NCI-H187 (cell line): ENCODE results near the gene ADGRF3.
"Not testable (repeated sequence)": the region's sequence is repeated elsewhere in the genome, so short reads cannot be mapped to it uniquely, and the experiment has no call there.

Experiments used
- DNase-seq, 2 experiments: peaks; one replicate each; lab custom pipeline; 2025; lab: John Stamatoyannopoulos, UW

Gene ADGRF3, protein sequence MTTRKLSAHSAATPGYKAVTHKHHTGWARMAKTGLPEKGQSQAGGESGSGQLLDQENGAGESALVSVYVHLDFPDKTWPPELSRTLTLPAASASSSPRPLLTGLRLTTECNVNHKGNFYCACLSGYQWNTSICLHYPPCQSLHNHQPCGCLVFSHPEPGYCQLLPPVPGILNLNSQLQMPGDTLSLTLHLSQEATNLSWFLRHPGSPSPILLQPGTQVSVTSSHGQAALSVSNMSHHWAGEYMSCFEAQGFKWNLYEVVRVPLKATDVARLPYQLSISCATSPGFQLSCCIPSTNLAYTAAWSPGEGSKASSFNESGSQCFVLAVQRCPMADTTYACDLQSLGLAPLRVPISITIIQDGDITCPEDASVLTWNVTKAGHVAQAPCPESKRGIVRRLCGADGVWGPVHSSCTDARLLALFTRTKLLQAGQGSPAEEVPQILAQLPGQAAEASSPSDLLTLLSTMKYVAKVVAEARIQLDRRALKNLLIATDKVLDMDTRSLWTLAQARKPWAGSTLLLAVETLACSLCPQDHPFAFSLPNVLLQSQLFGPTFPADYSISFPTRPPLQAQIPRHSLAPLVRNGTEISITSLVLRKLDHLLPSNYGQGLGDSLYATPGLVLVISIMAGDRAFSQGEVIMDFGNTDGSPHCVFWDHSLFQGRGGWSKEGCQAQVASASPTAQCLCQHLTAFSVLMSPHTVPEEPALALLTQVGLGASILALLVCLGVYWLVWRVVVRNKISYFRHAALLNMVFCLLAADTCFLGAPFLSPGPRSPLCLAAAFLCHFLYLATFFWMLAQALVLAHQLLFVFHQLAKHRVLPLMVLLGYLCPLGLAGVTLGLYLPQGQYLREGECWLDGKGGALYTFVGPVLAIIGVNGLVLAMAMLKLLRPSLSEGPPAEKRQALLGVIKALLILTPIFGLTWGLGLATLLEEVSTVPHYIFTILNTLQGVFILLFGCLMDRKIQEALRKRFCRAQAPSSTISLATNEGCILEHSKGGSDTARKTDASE

DNA sequence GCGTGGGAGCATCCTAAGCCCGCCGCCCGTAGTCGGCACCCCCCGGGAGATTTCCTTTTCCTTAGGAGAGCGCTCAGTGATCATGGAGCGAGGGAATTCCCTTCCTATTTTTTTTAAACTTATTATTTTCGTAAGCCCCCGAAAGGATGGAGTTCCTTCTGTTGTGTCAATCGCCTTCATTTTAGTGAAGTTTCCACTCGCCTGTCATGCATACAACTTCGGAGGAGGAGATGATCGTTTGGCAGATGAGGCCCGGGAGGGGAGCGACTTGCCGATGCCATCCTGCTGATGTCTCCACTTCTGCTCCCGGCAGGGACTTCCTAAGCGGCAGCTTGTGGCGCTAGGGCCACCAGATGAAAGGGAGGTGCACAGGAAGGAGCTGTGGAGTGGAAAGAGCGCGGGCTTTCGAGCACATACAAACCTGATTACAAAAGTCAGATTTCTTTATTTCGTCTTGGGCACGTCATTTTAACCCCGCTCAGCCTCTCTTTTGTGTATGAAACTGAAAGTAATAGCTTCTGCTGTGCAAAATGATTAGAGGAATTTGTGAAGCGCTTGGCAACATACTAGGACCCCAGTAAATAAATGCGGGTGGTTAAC, at the start of gene ADGRF3:
TSS of gene ADGRF3 (minus strand) at position 336 of the 600 bp plus-strand sequence. CDS start 555 bp downstream, outside the sequence.
- peak; percentile 51 to 63 for DNase-seq

DNA sequence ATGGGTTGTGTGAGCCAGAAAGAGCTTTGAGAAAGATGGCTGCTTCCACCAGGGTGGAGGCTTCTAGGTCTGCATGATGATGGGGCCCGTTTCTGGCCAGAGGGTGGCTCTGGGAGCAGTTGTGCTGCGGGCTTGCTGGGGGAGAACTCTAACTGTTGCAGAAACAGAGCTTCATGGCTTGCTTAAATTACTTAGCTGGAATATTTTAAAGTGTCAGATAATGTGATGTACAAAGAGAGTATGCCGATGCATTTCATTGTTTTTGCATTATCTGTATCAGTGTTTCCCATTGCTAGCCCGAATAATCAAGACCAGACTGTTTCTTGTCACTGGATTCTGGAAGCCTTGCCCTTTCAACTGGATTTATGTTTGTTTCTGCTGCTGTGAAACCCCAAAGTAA, 48.8 kb upstream of the ADGRF3 start:
- DNase-seq: no peak

DNA sequence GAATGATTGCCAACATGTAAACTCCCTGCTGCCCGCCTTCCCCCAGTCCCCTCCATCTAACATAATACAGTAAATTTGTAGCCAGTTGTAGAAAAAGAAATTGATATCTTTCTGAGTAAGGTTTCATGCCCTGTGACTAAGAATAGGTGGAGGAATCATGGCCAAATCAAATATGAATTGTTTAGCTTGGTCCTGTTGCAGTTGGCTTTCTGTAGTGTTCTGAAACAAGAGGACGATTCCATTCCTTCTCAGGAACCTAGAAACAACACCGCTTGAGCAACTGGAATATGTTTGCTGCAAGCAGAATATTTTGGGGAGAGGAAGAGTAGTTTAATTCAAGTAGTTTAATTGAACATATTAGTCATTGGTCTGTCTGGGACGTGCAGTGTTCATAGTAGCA, 48.1 kb upstream of the ADGRF3 start:
- DNase-seq: no peak

DNA sequence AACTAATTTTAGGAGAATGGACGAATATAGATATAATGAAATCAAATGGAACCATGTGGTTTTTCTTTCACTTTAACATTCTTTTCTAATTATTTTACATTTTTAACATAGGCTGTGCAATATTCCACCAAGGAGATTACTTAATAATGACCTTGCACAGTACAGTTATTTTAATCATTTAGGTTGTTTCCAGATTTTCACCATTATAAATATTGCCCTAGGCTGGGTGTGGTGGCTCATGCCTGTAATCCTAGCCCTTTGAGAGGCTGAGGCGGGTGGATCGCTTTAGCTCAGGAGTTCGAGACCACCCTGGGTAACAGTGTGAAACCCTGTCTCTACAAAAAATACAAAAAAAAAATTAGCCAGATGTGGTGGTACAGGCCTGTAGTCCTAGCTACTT, 40.6 kb upstream of the ADGRF3 start:
- DNase-seq: no peak

DNA sequence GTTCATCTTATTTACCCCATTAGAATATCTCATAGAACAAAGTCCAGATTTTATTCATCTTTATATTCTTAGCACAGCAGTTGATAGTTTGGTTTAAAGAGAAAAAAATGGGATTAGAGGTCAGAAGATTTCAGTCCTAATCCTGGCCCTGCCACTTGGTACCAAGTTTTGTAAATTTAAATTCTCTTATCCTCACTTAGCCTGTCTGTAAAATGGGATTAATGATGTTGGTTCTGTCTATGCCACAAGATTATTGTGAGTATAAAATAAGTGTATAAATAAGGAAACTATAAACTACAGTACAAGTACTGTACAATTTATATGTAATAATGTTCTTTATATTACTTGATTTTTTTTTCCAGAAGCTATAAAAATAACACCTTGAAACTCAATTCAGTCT, 38.0 kb upstream of the ADGRF3 start:
- no peak for DNase-seq

DNA sequence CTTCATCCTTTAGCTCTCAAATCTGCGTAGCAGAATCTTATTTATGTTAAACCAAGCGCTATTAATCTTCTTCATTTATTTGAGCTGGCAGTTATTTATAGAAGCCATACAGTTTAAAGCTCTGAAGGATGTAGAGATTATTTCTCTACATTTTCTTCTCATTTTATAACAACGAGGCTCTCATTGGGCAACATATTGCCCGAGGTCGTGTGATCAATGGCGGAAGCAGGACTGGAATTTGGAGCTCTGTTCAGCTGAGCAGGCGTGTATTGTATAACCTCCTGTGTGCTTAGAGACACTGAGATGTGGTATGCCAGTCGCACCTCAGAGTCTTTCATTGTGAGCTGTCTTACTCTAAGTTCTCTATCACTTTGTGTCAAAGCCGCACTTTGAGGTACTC, 37.6 kb upstream of the ADGRF3 start:
- no peak for DNase-seq

DNA sequence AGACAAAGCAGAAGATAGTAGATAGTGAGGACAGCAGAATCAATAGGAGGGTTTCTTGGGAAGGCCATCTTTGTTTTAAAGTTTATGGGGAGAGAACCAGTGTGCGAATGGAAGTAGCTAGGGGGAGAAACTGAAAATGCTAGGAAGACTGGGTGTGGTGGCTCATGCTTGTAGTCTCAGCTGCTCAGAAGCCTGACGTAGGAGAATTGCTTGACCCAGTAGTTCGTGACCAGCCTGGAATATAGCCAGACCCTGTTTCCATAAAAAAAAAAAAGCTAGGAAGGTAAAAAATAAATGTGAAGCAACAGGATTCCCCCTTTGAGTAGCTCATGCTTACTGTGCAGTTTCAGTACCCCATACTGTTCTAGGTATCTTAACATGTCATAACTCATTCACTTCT, 36.0 kb upstream of the ADGRF3 start:
- DNase-seq: no peak

DNA sequence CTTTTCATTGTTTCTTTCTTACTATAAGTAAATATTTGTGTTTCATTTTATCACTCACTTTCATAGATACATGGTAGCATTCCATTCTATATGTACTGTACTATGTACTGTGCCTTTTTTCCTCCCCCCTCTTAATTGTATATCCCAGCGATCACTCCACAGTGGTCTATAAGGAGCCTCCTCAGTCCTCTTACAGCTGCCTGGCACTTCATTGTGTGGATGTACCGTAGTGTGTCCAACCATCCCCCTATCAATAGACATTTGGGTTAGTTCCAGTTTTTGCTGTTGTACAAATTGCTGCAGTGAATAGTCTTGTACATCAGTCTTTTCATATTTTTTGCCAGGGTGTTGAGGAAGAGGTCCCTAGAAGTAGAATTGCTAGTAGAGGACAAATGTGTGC, 33.7 kb upstream of the ADGRF3 start:
- no peak for DNase-seq

DNA sequence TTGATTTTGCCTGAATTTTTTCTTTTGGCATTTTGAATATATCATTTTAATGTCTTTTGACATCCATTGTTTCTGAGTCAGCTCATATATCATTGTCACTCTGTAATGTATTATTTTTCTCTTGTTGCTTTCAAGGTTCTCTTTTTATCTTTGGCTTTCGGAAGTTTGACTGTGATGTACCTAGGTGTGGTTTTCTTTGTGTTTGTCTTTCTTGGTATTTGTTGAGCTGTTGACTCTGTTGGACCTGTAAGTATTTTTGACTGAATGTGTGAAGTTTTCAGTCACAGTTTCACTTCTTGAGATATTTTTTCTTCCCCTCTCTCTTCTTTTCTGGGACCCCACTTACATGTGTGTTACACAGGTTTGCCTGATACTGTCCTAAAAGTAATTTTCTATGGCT, 30.2 kb upstream of the ADGRF3 start:
- no peak for DNase-seq

DNA sequence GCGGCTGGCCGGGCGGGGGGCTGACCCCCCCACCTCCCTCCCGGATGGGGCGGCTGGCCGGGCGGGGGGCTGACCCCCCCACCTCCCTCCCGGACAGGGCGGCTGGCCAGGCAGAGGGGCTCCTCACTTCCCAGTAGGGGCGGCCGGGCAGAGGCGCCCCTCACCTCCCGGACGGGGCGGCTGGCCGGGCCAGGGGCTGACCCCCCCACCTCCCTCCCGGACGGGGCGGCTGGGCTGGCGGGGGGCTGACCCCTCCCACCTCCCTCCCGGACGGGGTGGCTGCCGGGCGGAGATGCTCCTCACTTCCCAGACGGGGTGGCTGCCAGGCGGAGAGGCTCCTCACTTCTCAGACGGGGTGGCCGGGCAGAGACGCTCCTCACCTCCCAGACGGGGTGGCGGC, 24.3 kb upstream of the ADGRF3 start:
- DNase-seq: not testable (repeated sequence)

DNA sequence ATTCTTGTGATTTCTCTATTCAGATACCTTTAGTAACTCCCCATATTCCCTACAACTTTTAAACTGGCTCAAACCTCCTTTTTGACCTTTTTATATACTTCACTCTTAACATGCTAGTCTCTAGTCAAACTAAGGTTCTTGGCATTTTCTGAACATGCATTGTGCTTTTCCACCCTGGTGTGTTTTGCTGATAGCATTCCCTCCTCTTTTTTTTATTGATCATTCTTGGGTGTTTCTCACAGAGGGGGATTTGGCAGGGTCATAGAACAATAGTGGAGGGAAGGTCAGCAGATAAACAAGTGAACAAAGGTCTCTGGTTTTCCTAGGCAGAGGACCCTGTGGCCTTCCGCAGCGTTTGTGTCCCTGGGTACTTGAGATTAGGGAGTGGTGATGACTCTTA, 23.1 kb upstream of the ADGRF3 start:
- DNase-seq: not testable (repeated sequence)

DNA sequence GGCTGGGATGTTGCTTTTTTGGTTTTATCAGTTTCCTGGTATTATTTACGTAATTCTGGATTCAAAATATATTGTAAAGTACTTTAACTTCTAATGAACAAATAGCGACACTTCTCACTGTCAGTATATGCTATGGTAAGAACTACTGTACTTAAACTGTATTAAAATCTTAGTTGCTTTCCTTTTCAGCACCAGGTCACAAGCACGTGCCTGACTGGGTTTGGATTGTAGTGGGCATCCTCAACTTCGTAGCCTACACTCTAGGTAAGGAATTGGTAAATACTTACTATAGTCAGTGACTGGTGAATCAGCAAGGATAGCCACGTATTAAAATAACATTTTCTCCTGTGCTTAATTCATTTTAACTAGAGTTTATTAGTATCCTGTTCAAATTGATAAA, 20.4 kb upstream of the ADGRF3 start:
- DNase-seq: no peak

DNA sequence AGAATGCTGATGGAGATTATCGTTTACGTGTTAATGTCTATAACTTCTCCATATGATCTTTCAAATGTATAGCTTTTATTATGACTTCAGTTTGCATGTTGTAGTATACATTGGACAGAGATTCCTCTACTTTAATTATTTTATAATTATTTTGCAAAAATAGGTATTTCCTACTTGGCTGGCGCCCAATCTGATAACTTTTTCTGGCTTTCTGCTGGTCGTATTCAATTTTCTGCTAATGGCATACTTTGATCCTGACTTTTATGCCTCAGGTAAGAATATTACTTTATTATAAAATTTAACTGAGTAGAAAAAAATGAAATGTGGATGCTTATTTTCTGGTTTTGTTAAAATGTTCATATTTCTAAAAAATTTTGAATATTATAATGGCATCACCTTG, 18.1 kb upstream of the ADGRF3 start:
- no peak for DNase-seq

DNA sequence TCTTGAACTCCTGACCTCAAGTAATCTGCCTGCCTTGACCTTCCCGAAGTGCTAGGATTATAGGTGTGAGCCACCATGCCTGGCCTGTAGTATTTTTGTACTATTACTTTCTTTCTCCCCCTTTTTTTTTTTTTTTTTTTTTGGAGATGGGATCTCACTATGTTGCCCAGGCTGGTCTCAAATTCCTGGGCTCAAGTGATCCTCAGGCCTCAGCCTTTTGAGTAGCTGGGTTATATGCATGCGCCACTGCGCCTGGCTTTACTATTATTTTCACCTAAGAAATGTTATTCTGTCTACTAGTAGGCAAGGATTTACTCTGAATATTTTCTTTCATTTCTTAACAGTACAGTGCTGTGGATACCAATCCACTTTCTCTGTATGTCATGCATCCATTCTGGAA, 17.4 kb upstream of the ADGRF3 start:
- DNase-seq: no peak

DNA sequence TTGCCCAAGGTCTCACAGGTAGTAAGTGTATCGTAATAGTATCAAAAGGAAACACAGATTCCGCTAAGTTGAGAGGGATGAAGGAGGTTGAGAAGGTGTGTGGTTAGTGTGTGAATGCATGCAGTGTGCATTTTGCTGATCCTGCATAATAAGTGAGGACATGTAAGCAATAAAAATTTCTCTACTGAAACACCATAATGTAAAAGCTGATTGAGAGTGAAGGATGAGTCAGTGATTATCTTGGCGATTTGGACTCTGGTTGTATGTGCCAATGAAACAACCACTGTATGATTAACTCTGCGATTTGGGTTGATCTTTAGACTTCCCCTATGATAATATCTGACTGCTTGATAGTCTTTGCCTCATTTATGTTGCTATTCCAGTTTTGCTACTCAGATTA, 16.7 kb upstream of the ADGRF3 start:
- DNase-seq: no peak

DNA sequence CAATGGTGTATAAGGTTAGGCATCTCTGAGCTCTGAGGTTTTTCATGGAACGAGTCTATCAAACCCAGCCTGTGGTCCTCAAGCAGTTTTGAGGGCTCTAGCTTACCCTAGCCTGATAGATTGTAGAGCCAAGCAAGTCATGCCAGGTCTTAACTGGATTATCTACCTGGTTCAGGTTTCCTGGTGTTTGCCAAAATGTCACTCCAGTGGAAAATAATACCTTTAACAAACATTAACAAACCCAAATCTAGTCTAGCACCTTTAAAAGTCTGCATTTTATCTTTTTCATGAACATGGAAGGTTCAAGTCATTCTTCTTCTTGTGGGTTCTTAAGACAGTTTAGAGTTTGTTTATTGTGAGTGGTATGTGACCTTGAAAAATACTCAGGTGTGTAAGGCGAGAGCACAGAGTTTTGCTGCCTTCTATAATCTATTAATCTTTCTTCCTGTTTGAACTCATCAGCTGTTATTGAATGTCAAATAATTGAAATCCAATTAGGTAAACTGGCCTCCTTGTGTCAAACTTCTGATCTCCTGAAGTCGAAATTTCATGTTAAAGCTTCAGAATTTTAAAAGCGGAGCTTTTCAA, 13.4 kb upstream of the ADGRF3 start:
- DNase-seq: no peak

DNA sequence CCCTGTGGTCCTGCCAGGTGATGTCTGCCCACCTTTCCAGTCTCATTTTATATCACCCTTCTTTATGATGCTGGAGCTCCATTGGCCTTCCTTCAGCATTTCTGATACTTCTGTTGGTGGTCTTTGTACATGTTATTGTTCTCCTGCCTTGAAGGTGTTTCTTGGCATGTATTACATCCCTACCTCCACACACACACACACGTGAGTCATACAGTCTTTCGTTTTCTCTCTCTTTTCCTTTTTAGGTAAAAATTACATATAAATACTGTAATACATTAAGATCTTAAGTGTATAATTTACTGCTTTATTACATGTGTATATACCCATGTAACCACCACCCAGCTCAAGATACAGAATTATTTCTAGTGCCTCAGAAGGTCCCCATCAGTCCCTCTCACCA, 10.2 kb upstream of the ADGRF3 start:
- DNase-seq: no peak

DNA sequence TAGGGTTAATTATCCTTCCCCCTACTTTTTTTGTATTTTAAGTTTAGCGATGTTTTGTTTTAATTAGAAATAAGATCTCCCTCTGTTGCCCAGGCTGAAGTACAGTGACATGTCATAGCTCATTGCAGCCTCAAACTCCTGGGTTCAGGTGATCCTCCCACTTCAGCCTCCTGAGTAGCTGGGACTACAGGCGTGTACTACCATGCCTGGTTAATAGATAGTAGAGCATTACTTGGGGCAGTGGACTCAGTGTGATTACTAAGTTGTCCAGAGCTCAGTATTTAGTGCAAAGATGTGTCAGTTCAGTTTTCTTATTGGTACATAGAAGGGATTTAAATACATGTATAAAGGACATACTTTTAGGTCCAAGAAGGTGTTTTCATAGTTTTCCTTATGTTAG, 9.5 kb upstream of the ADGRF3 start:
- DNase-seq: no peak

DNA sequence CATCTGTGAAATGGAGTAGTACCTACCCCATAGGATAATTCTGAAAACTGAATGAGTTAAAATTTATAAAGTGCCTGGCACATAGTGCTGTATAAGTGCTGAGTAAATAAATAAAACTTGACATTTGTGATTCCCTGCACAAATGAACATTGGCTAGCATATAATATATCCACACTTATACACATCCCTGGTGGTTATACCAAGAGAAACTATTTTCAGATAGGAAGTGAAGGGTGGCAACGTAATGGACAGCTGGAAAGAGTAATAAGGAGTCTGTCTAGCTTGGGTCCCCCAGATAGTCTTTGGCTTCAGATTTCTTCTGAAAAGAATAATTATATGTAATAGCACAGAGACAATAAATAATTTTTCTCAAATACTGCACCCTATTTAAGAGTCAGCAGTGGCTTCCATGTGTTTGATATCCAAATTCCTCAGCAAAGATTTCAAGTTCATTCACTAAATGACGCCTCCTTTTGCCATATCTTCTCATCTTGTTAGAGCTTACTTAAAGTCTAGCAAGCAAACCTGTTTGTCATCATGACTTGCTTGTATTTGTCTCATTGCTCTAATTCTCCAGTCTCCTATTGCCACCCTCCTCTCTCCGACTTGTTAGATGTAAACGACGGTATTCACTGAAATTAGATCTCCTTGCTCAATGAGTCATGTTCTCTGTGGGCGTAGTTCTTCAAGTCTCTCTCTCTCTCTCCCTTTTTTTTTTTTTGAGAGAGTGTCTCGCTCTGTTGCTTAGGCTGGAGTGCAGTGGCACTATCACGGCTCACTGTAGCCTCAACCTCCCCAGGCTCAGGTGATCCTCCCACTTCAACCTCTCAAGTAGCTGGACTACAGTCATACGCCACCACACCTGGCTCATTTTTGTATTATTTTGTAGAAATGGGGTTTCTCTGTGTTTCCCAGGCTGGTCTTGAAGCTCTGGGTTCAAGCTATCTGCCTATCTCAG, 8.7 kb upstream of the ADGRF3 start:
- peak in 1 of 2 experiments; percentile 11 for DNase-seq

DNA sequence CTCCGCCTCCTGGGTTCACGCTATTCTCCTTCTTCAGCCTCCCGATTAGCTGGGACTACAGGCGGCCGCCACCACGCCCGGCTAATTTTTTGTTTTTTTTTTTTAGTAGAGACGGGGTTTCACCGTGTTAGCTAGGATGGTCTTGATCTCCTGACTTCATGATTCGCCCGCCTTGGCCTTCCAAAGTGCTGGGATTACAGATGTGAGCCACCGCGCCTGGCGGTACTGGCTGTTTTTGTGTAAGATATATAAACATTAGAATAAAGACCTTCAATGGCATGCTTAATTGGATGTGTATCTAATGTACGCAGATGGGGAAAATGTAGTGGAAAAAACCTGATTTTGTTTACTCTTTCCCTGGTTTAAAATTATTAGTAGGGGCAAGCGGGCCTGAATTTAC, 7.9 kb upstream of the ADGRF3 start:
- DNase-seq: not testable (repeated sequence)

DNA sequence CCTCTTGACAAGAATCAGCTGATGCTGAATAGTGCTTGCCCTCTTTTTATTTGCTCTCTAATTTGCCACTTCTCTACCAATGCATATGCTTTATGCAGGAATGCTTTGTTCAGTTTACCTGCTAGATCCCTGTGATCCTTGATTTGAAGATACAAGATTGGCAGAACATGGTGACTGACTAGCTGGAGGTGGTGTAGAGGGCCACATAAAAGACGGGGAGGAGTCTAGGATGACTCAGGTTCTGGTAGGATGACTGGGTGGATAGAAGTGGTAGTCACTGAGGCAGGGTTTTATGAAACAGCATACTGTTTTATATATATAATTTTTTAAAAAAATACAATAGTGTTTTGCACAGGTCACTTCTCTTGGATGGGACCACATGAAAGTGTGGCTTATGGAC, 6.3 kb upstream of the ADGRF3 start:
- no peak for DNase-seq
